WTC11 (cell line): ENCODE results near the gene BCAS3. TPM values are rescaled to one million over a fixed set of nuclear protein-coding genes. Genes with fewer than 3 reads are reported as not detected.
A peak's percentile ranks its signal among the peaks of the same experiment; 100 is the strongest.

Experiments used
- ATAC-seq: fragments of 200-7000 bp; cut with Tn5 transposase; 2 replicates; pipeline ENCODE4 v1.10.0; 2021; ENCODE audit warnings: mild to moderate bottlenecking, moderate library complexity
- CTCF ChIA-PET: fragments of 300-600 bp; sonication (Branson Sonifier 250); formaldehyde crosslinking; loops from one replicate; lab custom pipeline; 2021; ENCODE audit warnings: antibody characterized with exemption; lab: Charles Lee
- POLR2A ChIA-PET: fragments of 350-600 bp; sonication (Branson Sonifier 250); formaldehyde crosslinking; loops from one replicate; lab custom pipeline; 2021; ENCODE audit warnings: antibody characterized with exemption; lab: Charles Lee
- DNase-seq: peaks from one replicate; pipeline ENCODE4 v3.0.0; 2021; ENCODE audit warnings: low spot score
- H3K27ac Mint-ChIP-seq: 2 replicates; pipeline ENCODE4 v1.8.0; 2021; ENCODE audit warnings: mixed read lengths
- H3K27me3 Mint-ChIP-seq: 2 replicates; pipeline ENCODE4 v1.8.0; 2021; ENCODE audit warnings: low read depth, mild to moderate bottlenecking, moderate library complexity, mixed read lengths
- H3K36me3 Mint-ChIP-seq: 2 replicates; pipeline ENCODE4 v1.8.0; 2021; ENCODE audit warnings: mixed read lengths
- H3K4me1 Mint-ChIP-seq: 2 replicates; pipeline ENCODE4 v1.8.0; 2022; ENCODE audit warnings: mixed read lengths
- H3K4me3 Mint-ChIP-seq: 2 replicates; pipeline ENCODE4 v1.8.0; 2021; ENCODE audit warnings: mild to moderate bottlenecking, moderate library complexity, mixed read lengths
- H3K9me3 Mint-ChIP-seq: 2 replicates; pipeline ENCODE4 v1.8.0; 2021; ENCODE audit warnings: mixed read lengths
- CBFB ChIP-seq: sonication (generic); formaldehyde crosslinking; IDR thresholded peaks from 2 replicates; pipeline ENCODE4 v1.8.1; 2022; ENCODE audit warnings: mild to moderate bottlenecking, low read depth, missing genetic modification reagents
- CREB1 ChIP-seq: sonication (generic); formaldehyde crosslinking; IDR thresholded peaks from 2 replicates; pipeline ENCODE4 v1.8.0; 2023; ENCODE audit warnings: mild to moderate bottlenecking, missing genetic modification reagents
- EMX1 ChIP-seq: fragments of 250-450 bp; sonication (Bioruptor Pico); IDR thresholded peaks from 2 replicates; pipeline ENCODE4 v1.8.0; 2021; ENCODE audit warnings: mild to moderate bottlenecking
- FOXJ3 ChIP-seq: sonication (generic); formaldehyde crosslinking; IDR thresholded peaks from 2 replicates; pipeline ENCODE4 v1.9.0; 2021; ENCODE audit warnings: missing genetic modification reagents, mild to moderate bottlenecking, borderline replicate concordance
- FOXP1 ChIP-seq: sonication (generic); formaldehyde crosslinking; IDR thresholded peaks from 2 replicates; pipeline ENCODE4 v1.8.0; 2022; ENCODE audit warnings: missing genetic modification reagents, mild to moderate bottlenecking, moderate library complexity, borderline replicate concordance
- GRHL2 ChIP-seq: fragments of 250-450 bp; sonication (Bioruptor Pico); IDR thresholded peaks from 2 replicates; pipeline ENCODE4 v1.8.0; 2022; ENCODE audit warnings: mild to moderate bottlenecking, moderate library complexity; ENCODE audit not compliant: insufficient replicate concordance, severe bottlenecking
- IRF1 ChIP-seq: sonication (generic); formaldehyde crosslinking; IDR thresholded peaks from 2 replicates; pipeline ENCODE4 v1.8.0; 2023; ENCODE audit warnings: missing genetic modification reagents
- JAZF1 ChIP-seq: fragments of 250-450 bp; sonication (Bioruptor Pico); IDR thresholded peaks from 2 replicates; pipeline ENCODE4 v1.9.0; 2021; ENCODE audit warnings: moderate library complexity, mild to moderate bottlenecking, inconsistent platforms
- NR3C1 ChIP-seq: sonication (generic); formaldehyde crosslinking; conservative IDR thresholded peaks from 2 replicates; pipeline ENCODE4 v1.8.1; 2023; ENCODE audit warnings: low read depth, mild to moderate bottlenecking, missing genetic modification reagents
- SMAD3 ChIP-seq: sonication (generic); formaldehyde crosslinking; IDR thresholded peaks from 2 replicates; pipeline ENCODE4 v1.8.0; 2022; ENCODE audit warnings: missing genetic modification reagents, mild to moderate bottlenecking, borderline replicate concordance
- SOX15 ChIP-seq: fragments of 250-450 bp; sonication (Bioruptor Pico); IDR thresholded peaks from 2 replicates; pipeline ENCODE4 v1.9.0; 2021; ENCODE audit warnings: mild to moderate bottlenecking
- TCF7 ChIP-seq: sonication (generic); formaldehyde crosslinking; IDR thresholded peaks from 2 replicates; pipeline ENCODE4 v1.8.0; 2022; ENCODE audit warnings: mild to moderate bottlenecking, low read depth, missing genetic modification reagents, moderate library complexity
- TEAD4 ChIP-seq: sonication (generic); formaldehyde crosslinking; IDR thresholded peaks from 2 replicates; pipeline ENCODE4 v1.8.0; 2022; ENCODE audit warnings: mild to moderate bottlenecking, missing genetic modification reagents
- TP53 ChIP-seq: sonication (generic); formaldehyde crosslinking; IDR thresholded peaks from 2 replicates; pipeline ENCODE4 v1.8.1; 2023; ENCODE audit warnings: mild to moderate bottlenecking, missing genetic modification reagents
- ZBTB21 ChIP-seq: sonication (generic); formaldehyde crosslinking; IDR thresholded peaks from 2 replicates; pipeline ENCODE4 v1.8.1; 2023; ENCODE audit warnings: mild to moderate bottlenecking, missing genetic modification reagents, borderline replicate concordance
- ZNF138 ChIP-seq: sonication (generic); formaldehyde crosslinking; conservative IDR thresholded peaks from 2 replicates; pipeline ENCODE4 v1.8.1; 2022; ENCODE audit warnings: mild to moderate bottlenecking, moderate library complexity, missing genetic modification reagents
- ZNF317 ChIP-seq: sonication (generic); formaldehyde crosslinking; IDR thresholded peaks from 2 replicates; pipeline ENCODE4 v1.8.1; 2023; ENCODE audit warnings: low read depth, mild to moderate bottlenecking, moderate library complexity, missing genetic modification reagents, borderline replicate concordance
- ZNF416 ChIP-seq: fragments of 250-450 bp; sonication (Bioruptor Pico); IDR thresholded peaks from 2 replicates; pipeline ENCODE4 v1.9.0; 2021; ENCODE audit warnings: mild to moderate bottlenecking, inconsistent platforms
- ZNF423 ChIP-seq: fragments of 250-450 bp; sonication (Bioruptor Pico); IDR thresholded peaks from 2 replicates; pipeline ENCODE4 v2.1.2; 2022; ENCODE audit warnings: mild to moderate bottlenecking, moderate library complexity
- ZSCAN18 ChIP-seq: fragments of 250-450 bp; sonication (Bioruptor Pico); IDR thresholded peaks from 2 replicates; pipeline ENCODE4 v2.1.2; 2022; ENCODE audit warnings: mild to moderate bottlenecking, moderate library complexity
- total RNA-seq: library from RNA; stranded (reverse); gene quantifications from 3 replicates; pipeline ENCODE4 v1.2.3, GENCODE V29; 2021
- TF ChIP-seq, protein P1 (sequence below): sonication (generic); formaldehyde crosslinking; IDR thresholded peaks from 2 replicates; pipeline ENCODE4 v1.8.1; 2022; ENCODE audit warnings: mild to moderate bottlenecking, missing genetic modification reagents, moderate library complexity, borderline replicate concordance

Gene BCAS3
- total RNA-seq, 1 experiment from 2014 or later = 15.5 TPM

GRCh38 chr17:61152898-61153297 is 475.2 kb downstream of the BCAS3 start:
- no peaks in the 10 kb centered on the region for H3K36me3 Mint-ChIP-seq
- TF ChIP-seq TEAD4 (CRISPR knock-in tag) = no peak
- TF ChIP-seq ZBTB21 = no peak
- TF ChIP-seq, protein P1, sequence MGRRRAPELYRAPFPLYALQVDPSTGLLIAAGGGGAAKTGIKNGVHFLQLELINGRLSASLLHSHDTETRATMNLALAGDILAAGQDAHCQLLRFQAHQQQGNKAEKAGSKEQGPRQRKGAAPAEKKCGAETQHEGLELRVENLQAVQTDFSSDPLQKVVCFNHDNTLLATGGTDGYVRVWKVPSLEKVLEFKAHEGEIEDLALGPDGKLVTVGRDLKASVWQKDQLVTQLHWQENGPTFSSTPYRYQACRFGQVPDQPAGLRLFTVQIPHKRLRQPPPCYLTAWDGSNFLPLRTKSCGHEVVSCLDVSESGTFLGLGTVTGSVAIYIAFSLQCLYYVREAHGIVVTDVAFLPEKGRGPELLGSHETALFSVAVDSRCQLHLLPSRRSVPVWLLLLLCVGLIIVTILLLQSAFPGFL (CRISPR knock-in tag) = no peak
- TF ChIP-seq ZNF416 (CRISPR knock-in tag) = no peak
- no peak for TF ChIP-seq SMAD3 (CRISPR knock-in tag)
- no peak for TF ChIP-seq TP53 (CRISPR knock-in tag)
- TF ChIP-seq FOXJ3 (CRISPR knock-in tag) = no peak
- TF ChIP-seq ZNF423 (CRISPR knock-in tag) = no peak
- no peak for TF ChIP-seq ZNF317
- TF ChIP-seq ZNF138 (CRISPR knock-in tag) = no peak
- TF ChIP-seq JAZF1 = no peak
- no peak for TF ChIP-seq IRF1 (CRISPR knock-in tag)
- TF ChIP-seq NR3C1 (CRISPR knock-in tag) = no peak
- no peak for TF ChIP-seq ZSCAN18 (CRISPR knock-in tag)
- TF ChIP-seq GRHL2 (CRISPR knock-in tag) = no peak
- no peak for TF ChIP-seq FOXP1 (CRISPR knock-in tag)
- TF ChIP-seq EMX1 (CRISPR knock-in tag) = no peak
- H3K4me1 Mint-ChIP-seq = peaks cover 39% of the 10 kb centered on the region
- no peak overlapping the region for H3K4me3 Mint-ChIP-seq
- no peak for DNase-seq
- peaks cover 8% of the 10 kb centered on the region for H3K9me3 Mint-ChIP-seq
- CTCF ChIA-PET = no interaction called here
- POLR2A ChIA-PET = no interaction called here
- H3K27ac Mint-ChIP-seq = no peak overlapping the region
- H3K27me3 Mint-ChIP-seq = no peaks in the 10 kb centered on the region
- ATAC-seq = no peak

DNA sequence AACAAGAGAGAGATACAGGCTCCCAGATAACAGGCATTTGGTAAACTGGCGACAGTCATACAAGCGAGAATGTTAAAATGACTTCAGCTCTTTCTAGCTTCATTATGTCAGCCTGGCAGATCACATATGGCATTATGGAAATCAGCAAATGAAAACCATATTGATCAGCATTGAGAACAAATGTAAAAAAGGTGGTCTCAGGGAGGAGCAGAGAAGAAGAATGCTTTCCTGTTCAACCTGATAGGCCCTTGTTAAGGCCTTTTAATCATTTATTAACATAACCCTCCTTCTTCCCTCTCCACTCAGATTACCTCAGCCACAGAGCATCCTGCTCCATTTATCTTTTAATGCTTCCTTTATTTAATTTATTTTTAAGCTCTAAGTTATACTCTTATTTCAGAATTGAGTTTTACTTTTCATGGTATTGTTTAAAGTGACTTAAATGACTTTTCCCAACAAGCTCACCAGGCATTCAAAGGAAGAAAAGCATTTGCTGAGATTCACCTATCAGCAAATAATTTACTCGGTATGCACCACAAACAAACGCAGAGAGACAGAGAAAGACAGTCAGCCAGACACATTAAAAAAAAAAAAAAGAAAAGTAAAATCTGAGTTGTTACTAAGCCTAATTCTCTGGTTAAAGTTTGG is 478.1 kb downstream of the BCAS3 start:
- H3K27ac Mint-ChIP-seq = no peak overlapping the region
- H3K27me3 Mint-ChIP-seq = no peaks in the 10 kb centered on the region
- peaks cover 48% of the 10 kb centered on the region for H3K4me1 Mint-ChIP-seq
- ATAC-seq = peak; percentile 75
- no peak for TF ChIP-seq IRF1 (CRISPR knock-in tag)
- TF ChIP-seq FOXP1 (CRISPR knock-in tag) = no peak
- no peak for TF ChIP-seq TCF7
- TF ChIP-seq CBFB = no peak
- no peak for TF ChIP-seq SOX15 (CRISPR knock-in tag)
- no peak for TF ChIP-seq CREB1 (CRISPR knock-in tag)
- TF ChIP-seq, all 79 proteins: peak for 0
- POLR2A ChIA-PET = no interaction called here
- DNase-seq = no peak
- CTCF ChIA-PET = interaction anchor here (1.1 kb wide), 1 partner anchor 203 kb away, joined by 3 read pairs; no protein-coding TSS in a partner anchor
- Mint-ChIP-seq H3K4me3 (no peak overlapping the region), H3K36me3 (no peaks in the 10 kb centered on the region), H3K9me3 (peaks cover 8% of the 10 kb centered on the region)
